Measurements from ENCODE around the gene GPR26. TPM values are rescaled to one million over a fixed set of nuclear protein-coding genes. Genes with fewer than 3 reads are reported as not detected.

The GPR26 gene, protein sequence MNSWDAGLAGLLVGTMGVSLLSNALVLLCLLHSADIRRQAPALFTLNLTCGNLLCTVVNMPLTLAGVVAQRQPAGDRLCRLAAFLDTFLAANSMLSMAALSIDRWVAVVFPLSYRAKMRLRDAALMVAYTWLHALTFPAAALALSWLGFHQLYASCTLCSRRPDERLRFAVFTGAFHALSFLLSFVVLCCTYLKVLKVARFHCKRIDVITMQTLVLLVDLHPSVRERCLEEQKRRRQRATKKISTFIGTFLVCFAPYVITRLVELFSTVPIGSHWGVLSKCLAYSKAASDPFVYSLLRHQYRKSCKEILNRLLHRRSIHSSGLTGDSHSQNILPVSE
- total RNA-seq, result not detected

DNA sequence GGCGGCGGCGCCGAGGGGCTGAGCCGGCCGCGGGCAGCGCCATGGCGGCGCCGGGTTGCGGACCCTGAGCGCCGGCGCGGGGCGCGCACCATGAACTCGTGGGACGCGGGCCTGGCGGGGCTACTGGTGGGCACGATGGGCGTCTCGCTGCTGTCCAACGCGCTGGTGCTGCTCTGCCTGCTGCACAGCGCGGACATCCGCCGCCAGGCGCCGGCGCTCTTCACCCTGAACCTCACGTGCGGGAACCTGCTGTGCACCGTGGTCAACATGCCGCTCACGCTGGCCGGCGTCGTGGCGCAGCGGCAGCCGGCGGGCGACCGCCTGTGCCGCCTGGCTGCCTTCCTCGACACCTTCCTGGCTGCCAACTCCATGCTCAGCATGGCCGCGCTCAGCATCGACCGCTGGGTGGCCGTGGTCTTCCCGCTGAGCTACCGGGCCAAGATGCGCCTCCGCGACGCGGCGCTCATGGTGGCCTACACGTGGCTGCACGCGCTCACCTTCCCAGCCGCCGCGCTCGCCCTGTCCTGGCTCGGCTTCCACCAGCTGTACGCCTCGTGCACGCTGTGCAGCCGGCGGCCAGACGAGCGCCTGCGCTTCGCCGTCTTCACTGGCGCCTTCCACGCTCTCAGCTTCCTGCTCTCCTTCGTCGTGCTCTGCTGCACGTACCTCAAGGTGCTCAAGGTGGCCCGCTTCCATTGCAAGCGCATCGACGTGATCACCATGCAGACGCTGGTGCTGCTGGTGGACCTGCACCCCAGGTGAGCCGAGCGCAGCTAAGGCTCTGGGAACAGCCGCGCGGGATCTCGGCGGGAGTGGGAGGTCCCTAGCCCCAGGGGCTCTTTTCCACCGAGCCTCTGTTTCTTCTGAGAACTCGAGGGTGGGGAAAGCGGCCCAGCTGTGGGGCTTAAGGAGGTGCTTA, at the start of gene GPR26:
GPR26 (plus strand) TSS at position 38 of the 919 bp plus-strand sequence; CDS start at position 91, 53 bp downstream.
- TF ChIP-seq, protein P1, sequence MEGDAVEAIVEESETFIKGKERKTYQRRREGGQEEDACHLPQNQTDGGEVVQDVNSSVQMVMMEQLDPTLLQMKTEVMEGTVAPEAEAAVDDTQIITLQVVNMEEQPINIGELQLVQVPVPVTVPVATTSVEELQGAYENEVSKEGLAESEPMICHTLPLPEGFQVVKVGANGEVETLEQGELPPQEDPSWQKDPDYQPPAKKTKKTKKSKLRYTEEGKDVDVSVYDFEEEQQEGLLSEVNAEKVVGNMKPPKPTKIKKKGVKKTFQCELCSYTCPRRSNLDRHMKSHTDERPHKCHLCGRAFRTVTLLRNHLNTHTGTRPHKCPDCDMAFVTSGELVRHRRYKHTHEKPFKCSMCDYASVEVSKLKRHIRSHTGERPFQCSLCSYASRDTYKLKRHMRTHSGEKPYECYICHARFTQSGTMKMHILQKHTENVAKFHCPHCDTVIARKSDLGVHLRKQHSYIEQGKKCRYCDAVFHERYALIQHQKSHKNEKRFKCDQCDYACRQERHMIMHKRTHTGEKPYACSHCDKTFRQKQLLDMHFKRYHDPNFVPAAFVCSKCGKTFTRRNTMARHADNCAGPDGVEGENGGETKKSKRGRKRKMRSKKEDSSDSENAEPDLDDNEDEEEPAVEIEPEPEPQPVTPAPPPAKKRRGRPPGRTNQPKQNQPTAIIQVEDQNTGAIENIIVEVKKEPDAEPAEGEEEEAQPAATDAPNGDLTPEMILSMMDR (IDR thresholded peaks at IDR 0.05; ENCODE audit: low read depth), result no peak

DNA sequence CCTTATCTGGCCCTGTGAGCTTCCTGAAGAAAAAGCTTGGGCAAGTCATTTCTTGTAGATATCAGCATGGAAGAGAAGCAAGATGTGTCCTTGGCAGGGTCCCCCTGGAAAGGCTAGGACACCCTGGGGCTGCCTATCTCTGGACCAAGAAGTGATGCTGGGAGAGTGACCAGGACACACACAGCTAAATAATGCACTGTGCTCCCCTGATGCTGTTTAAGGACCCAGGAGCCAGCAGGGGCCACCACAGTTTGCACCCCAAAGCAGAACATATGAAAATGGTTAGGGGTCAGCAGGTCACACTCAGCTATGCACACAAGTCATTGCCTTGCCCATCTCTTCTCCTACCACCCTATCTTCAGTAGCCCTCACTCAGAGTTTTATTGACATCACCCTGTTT, 47.9 kb upstream of the GPR26 start:
- TF ChIP-seq, protein P1 (IDR thresholded peaks at IDR 0.05; ENCODE audit: low read depth), result no peak

DNA sequence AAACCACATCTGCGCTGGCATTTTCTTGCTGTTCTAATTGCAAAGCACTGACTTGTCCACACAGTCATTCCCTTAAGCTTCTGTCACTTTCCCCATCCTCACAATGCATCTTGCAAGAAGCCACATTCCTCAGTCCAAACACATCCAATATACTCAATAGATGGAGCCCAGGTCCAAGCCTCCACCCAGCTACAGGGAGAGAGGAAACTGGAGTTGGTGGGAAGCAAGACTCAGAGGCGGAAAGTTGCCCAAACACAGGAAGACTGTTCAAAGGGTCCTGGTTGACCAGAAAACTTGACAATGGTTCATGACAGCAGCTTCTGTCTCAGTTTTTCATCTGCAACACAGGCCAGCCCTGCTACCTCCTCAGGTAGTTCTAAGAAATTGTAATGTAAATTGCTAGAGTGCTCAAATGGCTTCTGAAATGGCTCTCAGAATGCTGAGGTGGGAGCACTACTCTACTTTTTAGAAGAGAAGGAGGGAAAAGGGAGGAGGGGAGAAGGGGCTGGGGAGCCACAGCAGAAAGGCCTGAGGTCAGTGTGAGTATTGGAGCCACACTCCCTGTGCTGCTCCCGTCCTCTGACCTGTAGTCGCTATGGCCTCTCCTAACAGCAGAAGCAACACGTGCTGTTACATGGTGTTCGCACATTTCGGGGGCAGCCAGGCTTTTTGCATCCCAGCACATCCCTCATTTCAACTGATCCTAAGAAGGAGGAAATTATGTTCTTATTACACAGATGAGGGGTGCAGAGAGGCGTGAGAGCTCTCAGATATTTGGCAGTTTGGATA, 46.9 kb upstream of the GPR26 start:
- TF ChIP-seq, protein P1 (IDR thresholded peaks at IDR 0.05; ENCODE audit: low read depth), result no peak

DNA sequence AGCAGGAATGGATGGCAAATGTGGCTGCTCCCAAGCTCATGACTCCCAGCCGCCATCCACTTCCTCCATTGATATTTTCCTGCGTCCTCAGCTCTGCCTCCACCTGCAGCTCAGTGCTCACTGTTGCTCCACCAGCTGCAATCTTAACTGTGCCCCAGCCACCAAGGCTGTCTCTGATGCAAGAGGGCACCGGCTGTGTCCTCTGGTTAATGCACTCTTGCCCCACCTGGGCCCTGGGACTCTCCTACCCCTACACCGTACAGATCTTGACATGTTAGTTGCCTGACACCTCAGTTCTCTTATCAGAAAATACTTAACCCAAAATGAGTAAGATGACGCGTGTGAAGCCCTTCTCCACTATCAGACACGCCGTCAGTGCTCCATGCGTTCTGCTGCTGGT, 45.5 kb upstream of the GPR26 start:
- TF ChIP-seq, protein P1 (IDR thresholded peaks at IDR 0.05; ENCODE audit: low read depth), result no peak

DNA sequence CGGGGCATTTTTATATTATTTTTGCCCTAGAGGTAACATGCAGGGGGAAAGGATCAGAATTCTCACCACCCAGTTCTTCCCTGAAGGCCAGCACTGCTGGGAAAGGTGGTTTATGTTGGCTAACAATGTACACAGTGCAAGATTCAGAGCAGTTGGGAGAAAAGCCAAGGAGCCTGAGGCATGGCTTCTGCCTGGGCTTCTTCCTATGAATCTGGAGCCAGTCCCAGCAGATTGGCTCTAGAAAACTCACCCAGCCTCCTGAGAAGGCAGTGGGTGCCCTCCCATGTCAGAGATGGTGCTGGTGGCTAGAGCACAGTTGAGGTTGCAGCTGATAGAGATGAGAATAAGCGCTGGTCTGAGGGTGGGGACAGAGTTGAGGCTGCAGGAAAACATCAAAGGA, 44.7 kb upstream of the GPR26 start:
- TF ChIP-seq, protein P1 (IDR thresholded peaks at IDR 0.05; ENCODE audit: low read depth), result no peak

DNA sequence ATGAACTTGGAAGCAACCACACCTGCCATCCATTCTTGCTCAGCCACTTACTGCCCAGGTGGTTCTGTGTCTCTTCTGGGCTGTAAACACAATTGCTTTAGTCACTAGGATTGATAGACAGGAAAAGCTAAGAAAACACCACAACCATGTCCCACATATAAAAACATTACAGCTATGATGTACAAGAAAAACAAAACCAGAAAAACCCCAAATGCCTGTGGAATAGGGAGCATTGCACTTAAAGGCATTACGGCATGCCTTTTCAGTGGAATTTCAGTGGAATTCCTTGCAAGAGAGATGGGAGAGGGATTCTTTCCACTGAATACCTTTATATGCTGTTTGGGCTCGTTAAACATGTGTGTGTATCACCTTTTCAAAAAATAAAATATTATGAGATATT, 44.2 kb upstream of the GPR26 start:
- TF ChIP-seq, protein P1 (IDR thresholded peaks at IDR 0.05; ENCODE audit: low read depth), result no peak
